WI38 (cell line): Measurements from ENCODE around the gene FLNC.

Experiments
- H3K4me3 ChIP-seq: 2 replicates; pipeline ENCODE4 v1.5.1; 2011; ENCODE audit warnings: low read depth, mild to moderate bottlenecking, control low read depth, low read length
- TF ChIP-seq, protein P1 (sequence below): IDR thresholded peaks from 2 replicates; pipeline ENCODE4 v1.5.1; 2012; ENCODE audit warnings: low read depth, mild to moderate bottlenecking, control low read depth, low read length

Gene FLNC

DNA sequence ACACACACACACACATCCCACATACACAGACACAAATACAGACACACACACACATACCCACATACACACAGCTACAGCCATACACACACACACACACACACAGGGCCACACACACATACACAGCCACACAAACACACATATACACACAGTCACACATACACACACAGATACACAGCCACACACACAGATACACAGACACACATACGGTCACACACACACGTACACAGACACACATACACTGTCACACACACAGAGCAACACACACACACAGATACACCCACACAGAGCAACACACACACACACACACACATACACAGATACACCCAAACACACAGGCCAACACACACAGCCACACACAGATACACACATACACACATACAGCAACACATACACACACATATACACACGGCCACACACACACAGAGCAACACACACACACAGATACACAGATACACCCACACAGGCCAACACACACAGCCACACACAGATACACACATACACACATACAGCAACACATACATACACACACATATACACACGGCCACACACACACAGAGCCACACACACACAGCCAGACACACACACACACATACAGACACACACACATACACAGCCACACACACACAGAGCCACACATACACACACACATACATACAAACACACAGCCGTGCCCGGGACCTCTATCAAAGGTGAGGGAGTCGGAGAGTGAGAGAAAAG lies 58.0 kb downstream of the FLNC start:
- TF ChIP-seq, protein P1, sequence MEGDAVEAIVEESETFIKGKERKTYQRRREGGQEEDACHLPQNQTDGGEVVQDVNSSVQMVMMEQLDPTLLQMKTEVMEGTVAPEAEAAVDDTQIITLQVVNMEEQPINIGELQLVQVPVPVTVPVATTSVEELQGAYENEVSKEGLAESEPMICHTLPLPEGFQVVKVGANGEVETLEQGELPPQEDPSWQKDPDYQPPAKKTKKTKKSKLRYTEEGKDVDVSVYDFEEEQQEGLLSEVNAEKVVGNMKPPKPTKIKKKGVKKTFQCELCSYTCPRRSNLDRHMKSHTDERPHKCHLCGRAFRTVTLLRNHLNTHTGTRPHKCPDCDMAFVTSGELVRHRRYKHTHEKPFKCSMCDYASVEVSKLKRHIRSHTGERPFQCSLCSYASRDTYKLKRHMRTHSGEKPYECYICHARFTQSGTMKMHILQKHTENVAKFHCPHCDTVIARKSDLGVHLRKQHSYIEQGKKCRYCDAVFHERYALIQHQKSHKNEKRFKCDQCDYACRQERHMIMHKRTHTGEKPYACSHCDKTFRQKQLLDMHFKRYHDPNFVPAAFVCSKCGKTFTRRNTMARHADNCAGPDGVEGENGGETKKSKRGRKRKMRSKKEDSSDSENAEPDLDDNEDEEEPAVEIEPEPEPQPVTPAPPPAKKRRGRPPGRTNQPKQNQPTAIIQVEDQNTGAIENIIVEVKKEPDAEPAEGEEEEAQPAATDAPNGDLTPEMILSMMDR, result no peak
- H3K4me3 ChIP-seq, result no peak overlapping the region

DNA sequence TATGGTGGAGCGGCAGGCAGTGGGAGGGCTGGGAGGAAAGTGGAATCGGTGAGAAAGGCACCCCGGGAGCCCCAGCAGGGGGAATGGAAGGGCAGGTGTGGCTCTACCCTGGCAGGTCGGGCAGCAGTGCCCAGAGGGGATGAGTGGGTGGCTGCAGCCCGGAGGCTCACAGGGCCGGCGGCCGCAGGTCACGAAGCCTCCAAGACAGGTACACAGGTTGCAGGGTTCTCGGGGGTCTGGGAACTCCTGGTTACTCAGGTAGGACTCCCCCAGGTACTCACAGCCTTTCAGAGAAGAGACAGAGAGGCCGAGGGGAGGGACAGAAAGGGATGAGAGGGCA lies 58.5 kb downstream of the FLNC start:
- H3K4me3 ChIP-seq, result no peak overlapping the region
- TF ChIP-seq, protein P1, result no peak

DNA sequence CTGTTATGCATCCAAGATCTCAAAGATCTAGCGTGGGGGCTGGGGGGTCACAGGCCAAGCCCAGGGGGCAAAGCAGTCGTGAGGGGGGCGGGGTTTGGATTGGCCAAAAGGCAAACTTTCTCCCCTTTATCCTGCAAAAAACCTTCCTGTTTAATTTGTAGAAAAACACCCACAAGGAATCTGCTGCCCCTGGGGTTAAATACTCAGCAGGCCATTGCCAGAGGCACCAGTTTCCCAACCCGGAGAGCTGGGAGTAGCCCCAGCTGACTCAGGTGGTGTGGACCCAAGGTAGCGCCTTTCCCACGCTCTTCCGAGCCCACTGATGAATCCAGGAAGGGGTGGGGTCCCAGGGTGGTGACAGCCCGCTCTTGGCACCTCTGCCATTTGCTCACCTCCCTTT lies 58.9 kb downstream of the FLNC start:
- no peak overlapping the region for H3K4me3 ChIP-seq
- TF ChIP-seq, protein P1, result no peak

DNA sequence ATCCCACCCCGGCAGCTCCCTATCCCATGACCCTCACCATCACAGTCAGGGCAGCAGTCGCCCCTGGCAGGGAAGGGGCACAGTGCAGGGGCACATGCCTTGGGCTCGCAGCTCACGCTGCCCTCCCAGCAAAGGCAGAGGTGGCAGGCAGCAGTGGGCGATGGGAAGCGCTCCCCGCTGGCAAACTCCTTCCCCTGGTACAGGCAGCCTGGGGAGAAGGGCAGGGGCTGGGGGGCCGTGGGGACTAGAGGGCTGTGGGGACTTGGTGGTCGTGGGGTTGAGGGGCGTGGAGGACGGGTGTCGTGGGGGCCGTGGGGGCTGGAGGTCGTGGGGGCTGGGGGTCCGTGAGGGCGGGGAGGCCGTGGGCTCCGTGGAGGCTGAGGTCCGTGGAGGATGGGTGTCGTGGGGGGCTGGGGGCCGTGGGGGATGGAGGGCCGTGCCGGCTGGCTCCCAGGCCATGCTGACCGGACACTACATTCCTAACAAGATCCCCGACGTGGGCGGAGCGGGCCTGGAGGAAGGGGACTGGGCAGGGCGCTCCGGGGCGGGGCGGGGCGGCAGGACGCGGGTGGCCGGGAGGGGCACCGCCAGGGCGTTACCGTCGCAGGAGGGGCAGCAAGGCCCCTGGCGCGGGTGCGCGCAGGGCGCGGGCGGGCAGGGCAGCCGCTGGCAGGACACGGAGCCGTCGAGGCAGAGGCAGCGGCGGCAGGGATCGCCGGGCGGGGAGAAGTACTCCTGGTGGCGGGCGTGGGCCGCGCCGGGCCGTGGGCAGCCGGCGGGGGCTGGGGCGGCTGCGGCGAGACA lies 60.3 kb downstream of the FLNC start:
- TF ChIP-seq, protein P1, result no peak
- H3K4me3 ChIP-seq, result no peak overlapping the region

DNA sequence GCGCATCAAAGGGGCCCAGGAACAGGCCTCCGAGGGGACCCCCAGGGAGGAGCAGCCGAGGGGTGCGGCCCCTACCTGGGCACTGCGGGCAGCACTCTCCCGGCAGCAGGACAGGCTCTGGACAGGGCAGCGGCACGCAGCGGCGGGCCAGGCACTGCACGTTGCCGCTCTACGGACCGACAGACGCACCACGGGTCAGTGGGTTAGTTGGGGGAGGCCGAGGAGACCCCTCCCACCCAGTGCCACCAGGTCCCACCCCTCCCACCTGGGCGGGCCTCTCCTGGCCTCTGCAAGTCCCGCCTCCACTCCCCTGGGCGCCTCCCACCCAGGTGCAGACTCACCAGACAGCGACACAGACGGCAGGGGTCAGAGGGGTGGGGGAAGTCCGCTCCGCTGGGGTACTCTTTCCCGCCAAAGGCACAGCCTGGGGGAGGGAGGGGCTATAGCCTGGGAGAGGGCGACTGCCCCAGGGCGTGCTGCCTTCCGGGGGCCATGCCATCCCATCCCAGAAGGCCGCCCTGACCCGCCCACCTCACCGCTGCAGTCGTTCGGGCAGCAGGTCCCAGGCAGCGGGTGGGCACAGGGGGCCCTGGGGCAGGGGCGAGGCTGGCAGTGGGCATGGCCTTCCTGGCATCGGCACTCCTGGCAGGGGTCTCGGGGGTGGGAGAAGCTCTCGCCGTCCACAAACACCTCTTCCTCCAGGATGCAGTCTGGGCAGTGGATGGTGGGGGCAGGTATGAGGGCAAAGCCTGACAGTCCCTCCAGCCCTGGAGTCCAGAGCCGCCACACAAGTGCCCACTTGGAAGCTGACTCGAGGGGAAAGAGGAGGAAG lies 61.1 kb downstream of the FLNC start:
- TF ChIP-seq, protein P1, result no peak
- H3K4me3 ChIP-seq, result no peak overlapping the region

DNA sequence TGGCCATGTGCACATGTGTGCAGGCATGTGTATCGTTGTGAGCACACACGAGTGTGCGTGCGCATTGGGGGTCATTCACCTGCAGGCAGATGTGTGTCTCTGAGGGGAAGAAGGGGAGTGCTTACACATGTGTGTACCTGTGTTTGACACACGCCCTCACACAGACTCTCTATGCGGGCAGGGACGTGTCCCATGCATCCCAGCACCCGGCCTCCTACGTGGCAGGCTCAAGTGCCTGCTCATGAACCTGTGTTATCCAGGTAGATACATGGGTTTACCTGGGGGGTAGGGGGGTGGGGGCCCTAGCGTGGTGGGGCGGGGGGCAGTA lies 61.7 kb downstream of the FLNC start:
- TF ChIP-seq, protein P1, result no peak
- no peak overlapping the region for H3K4me3 ChIP-seq
